ENCODE data around the gene ACAD10.
A peak's percentile ranks its signal among the peaks of the same experiment; 100 is the strongest.

ACAD10 gene

GRCh38 chr12:111766608-111767361, 80.9 kb downstream of the ACAD10 start, which contains the start of gene ALDH2 (continued):
- TF ChIP-seq PRDM10 (tag by site-specific recombination; IDR thresholded peaks at IDR 0.05) (peak; percentile 97), AEBP2 (tag by site-specific recombination; IDR thresholded peaks at IDR 0.05; ENCODE audit: borderline replicate concordance) (no peak), ZBTB49 (tag by site-specific recombination; IDR thresholded peaks at IDR 0.05; ENCODE audit: low read depth) (no peak), ZBTB44 (tag by site-specific recombination; IDR thresholded peaks at IDR 0.05) (0 out of 2 replicates have a peak, but pooled peaks have one; percentile 2), ZNF335 (tag by site-specific recombination; conservative IDR thresholded peaks at IDR 0.05) (peak; percentile 91; the same call in 1 of the 2 replicates), ZSCAN30 (tag by site-specific recombination; IDR thresholded peaks at IDR 0.05) (peak; percentile 42; the same call in 1 of the 2 replicates), GLIS1 (tag by site-specific recombination; IDR thresholded peaks at IDR 0.05) (peak; percentile 85), ZNF707 (tag by site-specific recombination; IDR thresholded peaks at IDR 0.05) (no peak), ZFHX2 (tag by site-specific recombination; conservative IDR thresholded peaks at IDR 0.05) (peak; percentile 86), ZNF2 (tag by site-specific recombination; IDR thresholded peaks at IDR 0.05) (peak; percentile 54; the same call in 1 of the 2 replicates), ZNF623 (tag by site-specific recombination; IDR thresholded peaks at IDR 0.05) (no peak)

- Histone ChIP-seq H3K4me3 (ENCODE audit: low read depth, low read length) (peak overlapping the region; percentile 59), H3K27ac (ENCODE audit: extremely low read depth, low read depth, low read length) (peak overlapping the region; percentile 50; the same call in 1 of the 2 replicates), H3K36me3 (ENCODE audit: control insufficient read depth in 2 of 2, insufficient read depth in 1 of 2, low read length in 2 of 2) (peaks cover 2 to 3% of the 10 kb centered on the region in 2 experiments; a peak in 2 of 3 replicates), H3K4me1 (ENCODE audit: control insufficient read depth, insufficient read depth, low read length) (no peaks in the 10 kb centered on the region; the same call in 1 of the 2 replicates), H3K9me3 (ENCODE audit: control insufficient read depth, insufficient read depth, low read depth, low read length) (no peaks in the 10 kb centered on the region)
- ChIA-PET POLR2A (interaction anchor here (1.4 to 2.0 kb wide), 2 partner anchors 33 to 82 kb away, joined by 4 read pairs; partner anchors contain the start of genes ACAD10 and BRAP), CTCF (interaction anchor here (0.6 to 1.5 kb wide), 2 partner anchors 45 to 48 kb away, joined by 3 to 4 read pairs; no protein-coding TSS in a partner anchor)
- no peak for TF ChIP-seq ELK4 (IDR thresholded peaks at IDR 0.05; ENCODE audit: borderline replicate concordance, low read depth, low read length)
- TF ChIP-seq ZNF596 (tag by site-specific recombination; IDR thresholded peaks at IDR 0.05), result no peak
- 0 out of 2 replicates have a peak, but pooled peaks have one; percentile 3 for TF ChIP-seq KLF7 (tag by site-specific recombination; IDR thresholded peaks at IDR 0.05; ENCODE audit: borderline replicate concordance)
- no peak for TF ChIP-seq ZBTB6 (tag by site-specific recombination; IDR thresholded peaks at IDR 0.05)
- no peak for TF ChIP-seq ZNF548 (tag by site-specific recombination; IDR thresholded peaks at IDR 0.05)
- no peak for TF ChIP-seq YY1 (tag by site-specific recombination; IDR thresholded peaks at IDR 0.05)
- no peak for TF ChIP-seq ZNF280C (tag by site-specific recombination; IDR thresholded peaks at IDR 0.05)
- TF ChIP-seq ZIC2 (tag by site-specific recombination; IDR thresholded peaks at IDR 0.05), result peak; percentile 62
These were observed 81.7 kb downstream of the ACAD10 start for GRCh38 chr12:111767362-111768158.

All from HEK293 (cell line).